H54 (cell line): ENCODE data around the gene SLC29A4.

Experiments
- DNase-seq: peaks from one replicate; pipeline ENCODE4 v3.0.0; 2011; ENCODE audit warnings: low spot score, mixed read lengths; ENCODE audit not compliant: insufficient read length
- FAIRE-seq: peaks from 3 replicates; lab custom pipeline; 2011; peaks lifted over from hg19 to GRCh38; lab: Jason Lieb, UNC
- POLR2A ChIP-seq: IDR thresholded peaks from 2 replicates; pipeline ENCODE4 v1.6.1; 2011; ENCODE audit warnings: low read depth, mild to moderate bottlenecking, low read length

The SLC29A4 gene

DNA sequence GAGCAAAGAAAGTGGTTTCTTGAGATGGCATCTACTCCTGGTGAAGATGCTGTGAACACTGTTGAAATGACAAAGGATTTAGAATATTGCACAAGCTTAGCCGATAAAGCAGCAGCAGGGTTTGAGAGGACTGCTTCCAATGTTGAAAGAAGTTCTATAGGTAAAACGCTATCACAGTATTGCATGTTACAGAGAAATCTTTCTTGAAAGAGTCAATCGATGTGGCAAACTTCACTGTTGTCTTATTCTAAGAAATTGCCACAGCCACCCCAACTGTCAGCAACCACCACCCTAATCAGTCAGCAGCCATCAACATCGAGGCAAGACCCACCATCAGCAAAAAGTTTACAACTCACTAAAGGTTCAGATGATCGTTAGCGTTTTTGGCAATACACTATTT lies 59.9 kb downstream of the SLC29A4 start:
- DNase-seq (no peak), FAIRE-seq (no peak)
- TF ChIP-seq POLR2A = no peak

DNA sequence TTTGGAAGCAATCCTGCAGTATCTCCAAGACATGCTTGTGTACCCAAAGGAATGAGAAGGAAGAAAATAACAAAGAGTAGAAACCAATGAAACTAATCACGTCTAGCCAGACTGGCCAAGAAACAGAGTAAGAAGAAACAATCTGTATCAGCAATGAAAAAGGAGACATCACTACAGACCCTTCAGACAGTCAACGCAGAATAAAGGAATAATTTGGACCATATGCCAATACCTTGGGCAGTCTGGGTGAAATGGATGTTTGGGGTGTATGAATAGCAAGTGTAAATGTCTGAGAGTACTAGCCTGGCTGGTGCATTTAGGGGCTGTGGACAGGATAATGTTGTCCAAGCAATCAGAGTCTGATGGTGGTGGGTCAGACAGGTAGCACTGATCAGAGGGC lies 61.1 kb downstream of the SLC29A4 start:
- TF ChIP-seq POLR2A = no peak
- no peak for DNase-seq
- no peak for FAIRE-seq

DNA sequence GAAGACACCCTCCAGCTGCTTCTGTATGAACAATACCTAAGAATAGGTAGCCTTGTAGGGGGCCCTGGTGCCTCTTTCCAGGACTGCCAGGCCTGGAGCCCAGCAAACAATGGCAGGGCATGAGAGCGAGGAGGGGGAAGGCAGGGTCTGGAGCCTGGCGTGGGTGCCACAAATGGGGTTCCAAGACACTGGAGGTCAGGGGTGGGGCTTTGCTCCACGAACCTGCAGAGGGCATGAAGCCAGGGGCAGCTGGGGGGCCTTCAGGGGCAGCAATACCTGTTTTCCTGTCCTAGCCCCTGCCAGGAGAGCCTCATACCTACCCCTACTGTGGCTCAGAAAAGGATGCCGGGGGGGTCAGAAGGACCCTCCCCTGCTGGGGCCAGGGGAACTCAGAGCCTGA lies 61.6 kb downstream of the SLC29A4 start:
- DNase-seq (no peak), FAIRE-seq (no peak)
- TF ChIP-seq POLR2A = no peak

DNA sequence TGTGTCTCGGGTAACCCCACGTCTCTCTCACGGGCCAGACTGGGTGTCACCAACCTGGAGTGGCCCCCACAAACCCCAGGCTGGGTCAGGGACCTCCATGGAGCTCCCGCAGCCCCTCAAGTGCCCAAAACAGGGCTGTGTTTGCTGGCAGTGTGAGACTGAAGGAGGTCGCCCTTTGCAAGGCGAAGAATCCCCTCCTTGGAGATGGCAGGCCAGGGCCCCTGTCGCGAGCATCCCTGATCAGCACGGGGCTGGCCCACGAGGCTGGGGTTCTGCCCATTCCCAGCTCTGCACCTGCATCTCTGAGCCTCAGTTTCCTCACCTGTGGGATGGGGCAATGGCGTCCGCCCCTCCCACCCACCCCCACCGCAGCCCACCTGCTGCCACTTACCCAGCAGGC lies 62.4 kb downstream of the SLC29A4 start:
- no peak for DNase-seq
- no peak for TF ChIP-seq POLR2A
- FAIRE-seq = no peak

DNA sequence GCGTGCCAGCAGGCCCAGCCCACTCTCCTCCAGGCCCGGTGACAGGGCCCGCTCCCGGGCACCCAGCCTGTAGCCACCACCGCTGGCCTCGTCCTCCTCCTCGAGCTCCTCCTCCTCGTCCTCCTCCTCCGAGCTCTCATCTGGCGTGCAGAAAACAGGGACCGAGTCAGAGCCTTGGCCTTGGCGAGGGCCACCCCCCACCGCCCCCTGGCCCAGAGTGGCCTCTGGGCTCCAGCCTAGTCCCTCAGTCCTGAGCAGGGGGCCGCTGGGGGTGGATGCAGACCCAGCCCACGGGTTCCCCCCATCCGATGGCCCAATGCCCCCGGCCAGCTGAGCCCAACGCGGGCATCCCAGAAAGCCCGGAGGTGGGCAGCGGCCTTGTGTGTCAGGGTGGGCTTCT lies 62.9 kb downstream of the SLC29A4 start:
- TF ChIP-seq POLR2A = no peak
- no peak for FAIRE-seq

DNA sequence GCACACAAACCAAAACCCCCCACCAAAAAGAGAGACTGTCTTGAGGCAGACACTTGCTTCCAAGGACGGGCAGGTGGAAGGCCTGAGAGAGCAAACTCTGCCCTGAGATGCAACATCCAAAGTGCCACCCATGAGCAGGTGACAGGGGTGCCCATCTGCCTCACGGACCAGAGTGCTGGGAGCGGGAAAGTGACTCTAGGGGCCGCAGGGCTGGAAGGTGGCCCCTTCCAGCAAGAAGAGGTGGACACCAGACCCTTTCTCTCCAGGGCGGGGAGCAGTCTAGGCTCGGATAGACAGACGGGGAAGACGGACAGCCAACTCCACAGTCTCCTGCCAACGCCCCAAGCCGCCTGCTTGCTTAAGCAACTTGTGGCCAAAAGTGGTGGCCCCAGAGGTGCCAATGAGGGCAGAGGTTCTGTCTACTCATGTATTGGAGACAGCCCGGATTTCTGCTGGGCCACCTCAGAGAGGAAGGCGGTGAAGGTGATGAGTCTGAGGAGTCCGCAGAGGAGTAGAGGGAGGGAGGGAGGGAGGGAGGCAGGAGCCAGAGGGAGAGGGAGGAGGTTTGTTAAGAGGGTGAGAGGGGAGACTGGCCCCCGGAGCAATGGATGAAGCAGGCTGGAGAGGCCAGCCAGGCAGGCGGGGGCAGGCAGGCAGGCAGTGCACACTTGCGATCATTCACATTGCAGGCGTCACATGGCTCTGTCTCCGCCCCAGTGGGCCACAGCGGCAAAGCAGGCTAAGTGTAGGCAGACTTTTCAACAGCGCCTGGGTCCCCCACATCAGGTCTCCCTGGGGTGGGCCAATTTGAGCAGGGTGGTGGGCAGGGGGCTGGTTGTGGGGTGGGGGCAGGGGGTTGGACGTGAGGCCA lies 65.6 kb downstream of the SLC29A4 start:
- no peak for TF ChIP-seq POLR2A
- FAIRE-seq = no peak
- DNase-seq = no peak

More for the DNA sequence above, 62.9 kb downstream of the SLC29A4 start:
- no peak for DNase-seq

DNA sequence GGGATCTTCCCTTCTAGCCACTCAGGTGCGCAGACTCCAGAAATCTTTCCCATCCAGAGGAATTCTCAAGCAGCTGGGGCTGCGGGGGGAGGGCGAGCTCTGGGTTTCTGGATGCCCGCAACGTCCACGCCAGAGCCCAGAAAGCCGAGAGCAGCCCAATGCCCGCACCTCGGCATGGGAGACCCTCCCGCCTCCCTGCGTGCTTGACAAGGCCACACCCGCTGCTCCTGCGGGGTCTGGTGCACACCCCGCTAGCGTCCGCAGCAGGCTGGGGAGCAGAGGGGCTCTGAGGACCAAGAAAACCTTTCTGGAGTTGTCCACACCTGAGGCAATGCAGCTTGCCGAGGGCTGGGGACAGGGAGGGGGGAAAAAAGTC lies 66.2 kb downstream of the SLC29A4 start:
- TF ChIP-seq POLR2A = no peak
- FAIRE-seq (no peak), DNase-seq (no peak)

DNA sequence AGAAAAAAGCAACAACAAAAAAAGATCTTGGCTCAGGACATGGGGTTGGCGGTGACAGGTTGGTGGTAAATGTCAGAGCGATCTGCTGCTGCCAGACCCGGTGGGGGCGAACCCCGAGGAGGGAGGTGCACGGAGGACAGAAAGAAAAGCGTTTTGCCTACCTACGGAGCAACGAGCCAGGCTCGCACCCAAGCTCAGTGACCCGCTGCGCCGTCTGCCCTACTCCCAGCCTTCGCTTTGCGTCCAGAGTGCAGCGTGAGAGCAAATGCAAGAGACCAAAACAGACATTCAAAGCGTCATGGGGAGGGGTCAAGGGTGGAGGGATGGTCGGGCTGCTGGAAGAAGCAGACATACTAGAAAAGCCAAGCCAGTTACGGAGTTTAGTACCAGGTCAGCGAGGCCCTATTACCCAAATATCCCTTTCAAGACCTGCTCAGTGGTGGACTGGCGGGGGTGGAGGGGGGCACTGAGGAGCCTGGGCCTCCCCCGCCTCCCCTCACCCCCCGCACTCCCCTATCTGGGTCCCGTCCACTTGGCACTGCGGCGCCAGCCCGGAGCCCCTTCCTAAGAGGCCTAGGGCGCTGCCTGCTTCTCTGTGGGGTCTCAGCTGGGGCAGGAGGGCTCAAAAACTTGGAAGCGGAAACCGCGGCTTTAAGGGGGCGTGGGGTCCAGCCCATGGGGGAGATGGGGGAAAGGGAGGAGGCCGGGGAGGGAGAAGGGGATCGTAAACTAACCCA lies 66.9 kb downstream of the SLC29A4 start:
- DNase-seq (no peak), FAIRE-seq (no peak)
- no peak for TF ChIP-seq POLR2A

DNA sequence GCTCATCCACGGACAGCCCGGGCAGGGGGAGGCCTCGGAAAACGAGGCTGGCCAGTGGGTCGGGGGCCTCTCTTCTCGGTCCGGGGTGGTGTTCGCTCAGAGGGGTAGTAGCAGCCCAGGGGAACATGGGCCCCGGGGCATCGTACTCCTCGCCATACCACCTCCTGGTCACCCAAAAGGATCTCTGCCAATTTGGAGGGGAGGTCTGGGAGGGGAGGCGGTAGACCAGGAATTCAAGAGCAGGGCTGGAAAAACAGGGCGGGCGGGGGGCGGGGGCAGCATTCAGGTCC lies 67.4 kb downstream of the SLC29A4 start:
- DNase-seq (no peak), FAIRE-seq (no peak)
- TF ChIP-seq POLR2A = no peak

DNA sequence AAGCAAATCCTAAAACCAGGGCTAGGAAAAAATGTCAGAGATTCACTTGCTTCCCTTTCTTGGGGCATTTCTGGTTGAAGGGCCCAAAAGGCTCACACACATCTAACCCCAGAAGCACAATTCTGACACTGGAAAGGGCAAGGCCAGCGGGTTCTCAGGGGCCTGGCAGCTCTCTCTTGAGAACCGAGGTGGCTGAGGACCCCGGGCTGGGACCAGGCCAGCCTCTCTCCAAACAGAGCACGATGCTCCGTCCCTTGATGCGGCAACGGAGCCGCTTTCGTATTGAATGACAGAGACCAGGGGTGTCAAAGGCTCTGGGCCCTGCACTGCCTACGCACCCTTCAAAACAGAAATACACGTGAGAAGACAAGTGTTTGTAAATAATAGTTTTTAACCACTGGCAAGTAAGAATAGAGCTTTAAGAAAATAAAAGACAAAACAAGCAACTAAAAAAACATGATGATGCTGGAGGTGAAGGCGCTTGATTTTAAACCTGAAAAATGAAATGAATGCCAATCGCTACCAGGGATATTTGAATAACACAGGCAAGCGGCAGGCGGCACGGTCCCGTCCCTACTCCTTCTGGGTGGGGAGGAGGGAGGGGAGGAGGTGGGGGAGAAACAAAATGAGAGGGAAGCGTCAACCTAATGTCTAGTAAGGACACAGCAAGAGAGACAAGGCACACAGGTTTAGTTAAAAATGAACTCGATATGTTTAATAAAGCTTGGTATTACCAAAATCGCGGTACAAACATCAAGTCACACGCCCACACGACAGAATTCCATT lies 68.0 kb downstream of the SLC29A4 start:
- FAIRE-seq (no peak), DNase-seq (no peak)
- no peak for TF ChIP-seq POLR2A

DNA sequence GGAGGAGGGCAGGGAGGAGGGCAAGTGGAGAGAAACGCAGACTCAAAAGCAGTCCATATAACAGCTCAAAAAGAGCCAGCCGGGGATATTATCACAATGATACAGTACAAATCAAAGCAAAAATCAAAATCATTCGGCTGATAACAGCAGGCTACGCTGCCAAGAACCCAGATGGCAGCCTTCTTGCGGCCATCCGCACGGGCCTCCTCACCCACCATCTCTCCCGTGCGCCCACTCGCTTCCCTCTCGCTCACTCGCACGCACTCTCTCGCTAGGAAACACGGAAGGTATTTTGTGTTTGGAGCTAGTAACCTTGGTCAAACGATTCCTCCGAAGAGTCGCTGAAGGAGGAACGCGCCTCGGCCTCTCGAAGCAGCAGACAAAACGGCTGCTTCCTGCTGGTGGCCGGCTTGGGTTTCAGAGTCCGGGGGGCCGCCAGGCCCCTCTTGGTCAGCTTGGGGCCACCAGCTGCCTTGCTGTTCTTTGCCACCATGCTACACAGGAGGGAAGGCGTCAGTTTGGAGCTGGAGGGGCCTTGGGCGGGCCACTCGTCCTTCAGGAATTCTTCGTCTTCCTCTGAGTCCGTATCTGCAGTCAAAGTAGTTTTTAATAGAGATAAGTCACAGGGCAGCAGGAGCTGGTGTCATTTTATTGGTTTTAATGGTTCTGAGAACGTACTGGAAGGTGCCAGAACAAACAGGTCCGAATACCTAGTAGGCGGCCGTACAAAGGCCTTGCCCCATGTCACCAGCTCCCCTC lies 68.9 kb downstream of the SLC29A4 start:
- no peak for TF ChIP-seq POLR2A
- FAIRE-seq (no peak), DNase-seq (no peak)

DNA sequence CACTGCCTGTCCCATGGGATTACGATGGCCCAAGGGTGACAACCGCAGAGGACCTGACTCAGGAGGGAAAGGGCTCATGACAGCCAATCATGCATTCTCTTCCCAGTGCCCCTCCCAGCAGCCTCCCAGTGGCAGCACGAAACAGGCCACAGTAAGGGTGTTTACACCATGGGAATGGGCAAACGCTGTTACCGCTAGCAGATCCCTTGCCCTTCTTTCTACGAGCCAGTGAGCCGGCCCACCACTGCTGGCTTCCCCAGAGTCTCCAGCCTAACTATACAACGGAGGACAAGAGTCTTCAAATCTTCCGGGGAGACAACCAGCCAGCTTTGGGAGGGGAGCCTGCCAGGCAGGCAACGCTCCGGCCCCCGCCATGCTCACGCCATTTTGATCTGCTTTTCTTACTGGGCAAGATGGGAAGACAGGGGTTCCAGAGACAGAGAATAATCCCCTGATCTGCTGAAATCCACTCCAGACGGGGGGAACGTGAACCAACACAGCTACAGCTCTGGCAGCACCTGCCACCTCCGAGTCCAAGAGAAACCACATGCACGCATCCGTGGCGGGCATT lies 69.8 kb downstream of the SLC29A4 start:
- FAIRE-seq (no peak), DNase-seq (no peak)
- TF ChIP-seq POLR2A = no peak
